Panc1 (cell line): ENCODE results near the gene HELZ. TPM values are rescaled to one million over a fixed set of nuclear protein-coding genes. Genes with fewer than 3 reads are reported as not detected.
A peak's percentile ranks its signal among the peaks of the same experiment; 100 is the strongest.

ENCODE experiments used
- ATAC-seq: fragments of 200-7000 bp; cut with Tn5 transposase; 2 replicates; pipeline ENCODE4 v1.9.1; 2020; ENCODE audit warnings: mild to moderate bottlenecking, moderate library complexity
- BruUV-seq: library from RNA; stranded (reverse); fragments of 400-500 nt; replicated peaks from 2 replicates; lab custom pipeline; 2021; lab: Mats Ljungman, UMichigan
- CTCF ChIA-PET: fragments of 300-600 bp; sonication (Branson Sonifier 250); formaldehyde crosslinking; loops from one replicate; lab custom pipeline; 2022; ENCODE audit warnings: antibody characterized with exemption; lab: Charles Lee
- POLR2A ChIA-PET: fragments of 300-600 bp; sonication (Branson Sonifier 250); formaldehyde crosslinking; loops from one replicate; lab custom pipeline; 2022; ENCODE audit warnings: antibody characterized with exemption; lab: Charles Lee
- DNase-seq: peaks from one replicate; pipeline ENCODE4 v3.0.0-alpha.2; 2010; ENCODE audit warnings: low read depth, low spot score
- H3K27ac ChIP-seq: 2 replicates; pipeline ENCODE4 v1.5.1; 2011; ENCODE audit warnings: mild to moderate bottlenecking, low read length, inconsistent platforms
- H3K27me3 ChIP-seq: fragments of 200-500 bp; sonication (Bioruptor generic); 2 replicates; pipeline ENCODE4 v1.6.0; 2014; ENCODE audit warnings: low read length, inconsistent platforms; ENCODE audit not compliant: control insufficient read depth, insufficient read depth
- H3K36me3 ChIP-seq: fragments of 200-500 bp; sonication (Bioruptor generic); 2 replicates; pipeline ENCODE4 v1.5.1; 2014; ENCODE audit warnings: inconsistent platforms, mild to moderate bottlenecking, low read length, moderate library complexity; ENCODE audit not compliant: control insufficient read depth, insufficient read depth
- H3K4me1 ChIP-seq: 2 replicates; pipeline ENCODE4 v1.5.1; 2011; ENCODE audit warnings: inconsistent platforms, mild to moderate bottlenecking, low read length, moderate library complexity; ENCODE audit not compliant: control insufficient read depth, insufficient read depth
- H3K4me3 ChIP-seq, 2 experiments: 2 replicates each; pipeline ENCODE4 v1.5.1; 2011 to 2012; ENCODE audit warnings: low read depth in 2 of 2, low read length in 2 of 2, mild to moderate bottlenecking in 2 of 2, inconsistent platforms in 1 of 2, moderate library complexity in 1 of 2
- H3K9me3 ChIP-seq: fragments of 200-500 bp; sonication (Bioruptor generic); 2 replicates; pipeline ENCODE4 v1.5.1; 2014; ENCODE audit warnings: low read depth, mild to moderate bottlenecking, inconsistent platforms, low read length, moderate library complexity; ENCODE audit not compliant: control insufficient read depth, insufficient read depth
- POLR2AphosphoS5 ChIP-seq: IDR thresholded peaks from 2 replicates; pipeline ENCODE4 v1.6.1; 2012; ENCODE audit warnings: mild to moderate bottlenecking, low read depth, low read length, moderate library complexity
- REST ChIP-seq, 2 experiments: IDR thresholded peaks; 2 replicates each; pipeline ENCODE4 v1.6.1; 2011 to 2012; ENCODE audit warnings: low read depth in 2 of 2, control low read depth in 1 of 2, low read length in 1 of 2, mild to moderate bottlenecking in 1 of 2, moderate library complexity in 1 of 2; ENCODE audit not compliant: insufficient read depth in 1 of 2
- SIN3A ChIP-seq: IDR thresholded peaks from 2 replicates; pipeline ENCODE4 v1.6.1; 2012; ENCODE audit warnings: low read depth, mild to moderate bottlenecking, low read length, moderate library complexity, borderline replicate concordance; ENCODE audit not compliant: insufficient read depth
- in situ Hi-C: cut with HindIII; loops from 2 replicates; pipeline ENCODE4 v1.10.0; 2016; ENCODE audit warnings: low sequenced_read_pairs, low pct_unique_long_range_greater_than_20kb
- intact Hi-C: fragments of 100-400 bp; cut with micrococcal nuclease; formaldehyde crosslinking; loops from one replicate; pipeline ENCODE4 v1.10.0; 2022; ENCODE audit not compliant: unreplicated experiment
- total RNA-seq: library from RNA; stranded (reverse); gene quantifications from one replicate; pipeline ENCODE4 v1.2.1, GENCODE V29; 2021; ENCODE audit not compliant: unreplicated experiment

HELZ gene
- total RNA-seq, 1 experiment from 2014 or later = 15.0 TPM

GRCh38 chr17:67246403-67246652 is 1.3 kb upstream of the HELZ start:
- BruUV-seq = no TSS peak
- TF ChIP-seq REST (IDR thresholded peaks at IDR 0.05; ENCODE audit: insufficient read depth in 1 of 2, low read depth in 2 of 2, low read length in 1 of 2) = no peak
- CTCF ChIA-PET = no interaction called here
- H3K27me3 ChIP-seq = no peaks in the 10 kb centered on the region
- H3K4me3 ChIP-seq = peak overlapping the region; percentile 79 to 87
- POLR2A ChIA-PET = no interaction called here
- intact Hi-C loops (no loop called here), in situ Hi-C loops (no loop called here)
- peak; percentile 55; the same call in 1 of the 2 replicates for ATAC-seq
- DNase-seq = no peak
- no peaks in the 10 kb centered on the region for H3K9me3 ChIP-seq
- H3K4me1 ChIP-seq = peaks cover 3% of the 10 kb centered on the region
- H3K27ac ChIP-seq = no peak overlapping the region
- peaks cover 9% of the 10 kb centered on the region; the same call in 1 of the 2 replicates for H3K36me3 ChIP-seq

DNA sequence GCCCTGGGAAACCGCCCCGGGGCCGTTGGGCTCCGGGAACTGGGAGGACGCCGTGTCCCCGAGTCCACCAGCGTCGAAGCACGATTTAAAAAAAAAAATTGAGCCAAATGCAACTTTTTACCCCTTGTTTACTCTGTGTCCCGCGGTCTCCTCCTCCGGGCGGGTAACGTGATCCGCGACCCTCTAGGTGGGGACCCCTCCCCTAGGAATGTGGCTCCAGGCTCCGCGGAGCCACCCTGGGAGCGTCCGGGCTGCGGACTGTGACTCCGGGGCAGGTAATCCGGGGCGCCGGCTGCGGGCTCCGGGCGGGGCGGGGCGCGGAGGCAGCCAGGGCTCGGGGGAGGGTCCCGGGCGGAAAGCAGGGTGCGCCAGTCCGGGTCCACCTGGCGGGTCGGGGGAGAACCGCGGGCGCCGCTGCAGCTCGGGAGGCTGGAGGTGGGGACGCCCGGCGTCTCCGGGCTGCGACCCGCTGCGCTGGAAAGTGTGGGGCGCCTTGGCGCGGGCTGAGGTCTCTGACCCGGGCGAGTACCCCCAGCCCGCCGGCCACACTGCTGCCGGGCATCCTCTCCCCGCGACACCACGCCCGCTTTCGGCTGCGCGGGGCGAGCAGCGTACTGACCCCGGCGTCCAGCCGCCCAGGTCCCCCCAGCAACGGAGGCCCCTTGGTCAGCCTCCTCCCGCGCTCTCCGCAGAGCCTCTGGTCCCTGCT is 852 bp upstream of the HELZ start:
- intact Hi-C loops = no loop called here
- in situ Hi-C loops = no loop called here
- DNase-seq (no peak), ATAC-seq (peak; percentile 59)
- no peak for TF ChIP-seq REST (IDR thresholded peaks at IDR 0.05; ENCODE audit: insufficient read depth in 1 of 2, low read depth in 2 of 2, low read length in 1 of 2)
- no peak for TF ChIP-seq POLR2AphosphoS5
- no peak for TF ChIP-seq SIN3A
- H3K9me3 ChIP-seq = no peaks in the 10 kb centered on the region
- ChIA-PET POLR2A (interaction anchor here (0.6 kb wide), 1 partner anchor 163 kb away, joined by 3 read pairs; no protein-coding TSS in a partner anchor), CTCF (no interaction called here)
- H3K4me1 ChIP-seq = peaks cover 3% of the 10 kb centered on the region
- H3K36me3 ChIP-seq = peaks cover 9% of the 10 kb centered on the region
- BruUV-seq = no TSS peak
- H3K27me3 ChIP-seq = no peaks in the 10 kb centered on the region
- peak overlapping the region; percentile 39; the same call in 1 of the 2 replicates for H3K27ac ChIP-seq
- peak overlapping the region; percentile 79 to 87 for H3K4me3 ChIP-seq
